Vagina (tissue), 2 donors: ENCODE results near the gene CCDC8.

ENCODE experiments used
- POLR2AphosphoS5 ChIP-seq, 2 donors: sonication (generic); formaldehyde crosslinking; IDR thresholded peaks; one replicate each; pipeline ENCODE4 v1.9.0; 2017; ENCODE audit warnings: antibody characterized with exemption in 2 of 2, mild to moderate bottlenecking in 2 of 2, low read depth in 1 of 2; ENCODE audit not compliant: insufficient read depth in 1 of 2
- TF ChIP-seq, protein P1 (sequence below), 3 experiments: fragments of 450-650 bp in 2 of 3; fragments of 200-600 bp in 1 of 3; sonication (generic) in 1 of 3; IDR thresholded peaks; one replicate each; pipeline ENCODE4 v1.5.1; 2017 to 2019; ENCODE audit warnings: antibody characterized with exemption in 3 of 3, mild to moderate bottlenecking in 2 of 3, moderate library complexity in 2 of 3

GRCh38 chr19:46381756-46382345 is 31.5 kb downstream of the CCDC8 start:
- TF ChIP-seq, protein P1, sequence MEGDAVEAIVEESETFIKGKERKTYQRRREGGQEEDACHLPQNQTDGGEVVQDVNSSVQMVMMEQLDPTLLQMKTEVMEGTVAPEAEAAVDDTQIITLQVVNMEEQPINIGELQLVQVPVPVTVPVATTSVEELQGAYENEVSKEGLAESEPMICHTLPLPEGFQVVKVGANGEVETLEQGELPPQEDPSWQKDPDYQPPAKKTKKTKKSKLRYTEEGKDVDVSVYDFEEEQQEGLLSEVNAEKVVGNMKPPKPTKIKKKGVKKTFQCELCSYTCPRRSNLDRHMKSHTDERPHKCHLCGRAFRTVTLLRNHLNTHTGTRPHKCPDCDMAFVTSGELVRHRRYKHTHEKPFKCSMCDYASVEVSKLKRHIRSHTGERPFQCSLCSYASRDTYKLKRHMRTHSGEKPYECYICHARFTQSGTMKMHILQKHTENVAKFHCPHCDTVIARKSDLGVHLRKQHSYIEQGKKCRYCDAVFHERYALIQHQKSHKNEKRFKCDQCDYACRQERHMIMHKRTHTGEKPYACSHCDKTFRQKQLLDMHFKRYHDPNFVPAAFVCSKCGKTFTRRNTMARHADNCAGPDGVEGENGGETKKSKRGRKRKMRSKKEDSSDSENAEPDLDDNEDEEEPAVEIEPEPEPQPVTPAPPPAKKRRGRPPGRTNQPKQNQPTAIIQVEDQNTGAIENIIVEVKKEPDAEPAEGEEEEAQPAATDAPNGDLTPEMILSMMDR (IDR thresholded peaks at IDR 0.05) = no peak
- TF ChIP-seq POLR2AphosphoS5 (IDR thresholded peaks at IDR 0.05; ENCODE audit: insufficient read depth in 1 of 2, low read depth in 1 of 2) = no peak
